NCI-H460 (cell line): ENCODE measurements around the gene SSBP2. TPM values are rescaled to one million over a fixed set of nuclear protein-coding genes. Genes with fewer than 3 reads are reported as not detected.
A peak's percentile ranks its signal among the peaks of the same experiment; 100 is the strongest.

Experiments
- DNase-seq: peaks from one replicate; pipeline ENCODE4 v3.0.0-alpha.2; 2016; ENCODE audit warnings: low read depth; ENCODE audit errors: extremely low read depth
- total RNA-seq: library from RNA; depleted of rRNA; stranded (reverse); fragments of >200 nt; shearing (Covaris generic); gene quantifications from 2 replicates; pipeline ENCODE4 v1.2.3, GENCODE V29; 2014

SSBP2 gene
- total RNA-seq, 1 experiment from 2014 or later, result 12.0 TPM

GRCh38 chr5:81767938-81768337 is 17.0 kb upstream of the SSBP2 start:
- DNase-seq, result no peak

GRCh38 chr5:81767097-81767496 is 16.2 kb upstream of the SSBP2 start:
- no peak for DNase-seq

DNA sequence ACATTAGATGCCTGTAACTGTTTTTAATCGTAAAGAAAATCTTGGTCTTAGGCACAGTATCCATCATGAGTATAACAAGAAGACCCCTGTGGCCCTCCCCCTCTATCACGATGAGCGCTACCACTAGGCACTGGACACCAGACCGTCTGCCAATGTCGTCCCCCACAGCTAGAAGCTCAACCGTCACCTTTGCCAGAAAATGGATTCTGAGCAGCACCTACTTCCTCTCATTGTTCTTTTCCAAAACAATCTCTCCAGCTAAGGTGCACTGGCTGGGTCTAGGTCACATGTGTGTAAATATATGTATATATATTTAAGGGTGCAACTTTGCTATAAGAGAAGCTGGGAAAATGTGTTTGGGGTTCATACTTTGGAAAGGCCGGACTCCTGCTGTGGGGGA is 15.7 kb upstream of the SSBP2 start:
- DNase-seq, result no peak

DNA sequence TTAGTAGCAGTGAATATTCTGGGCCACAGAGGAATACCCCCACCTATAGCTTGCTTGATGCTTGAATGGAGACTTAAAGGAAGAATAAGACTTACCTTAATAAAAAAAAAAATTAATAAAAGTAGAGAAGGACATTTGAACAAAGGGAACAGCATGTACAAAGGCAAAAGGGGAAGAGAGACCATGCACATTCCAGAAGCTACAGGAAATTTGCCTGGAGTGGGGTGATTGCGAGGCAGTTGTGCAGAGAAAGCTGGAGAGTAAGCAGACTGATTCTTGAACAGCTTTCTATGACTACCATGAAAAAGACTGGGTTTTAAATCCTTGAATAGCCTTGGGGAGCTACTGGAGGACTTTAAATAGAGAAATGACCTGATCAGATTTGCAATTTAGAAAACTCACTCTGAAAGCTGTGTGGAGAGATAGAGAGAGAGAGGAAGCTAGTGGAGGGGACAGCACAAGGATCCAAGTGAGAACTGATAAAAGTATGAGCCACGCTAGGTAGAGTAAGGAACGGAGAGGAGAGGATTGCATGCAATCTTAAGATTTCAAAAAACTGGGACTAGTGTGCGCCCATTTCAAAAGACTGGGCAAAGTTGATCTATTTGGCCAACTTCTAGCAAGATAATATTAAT is 12.5 kb upstream of the SSBP2 start:
- DNase-seq, result no peak

GRCh38 chr5:81762853-81763252 is 12.0 kb upstream of the SSBP2 start:
- no peak for DNase-seq

- DNase-seq, result no peak
Measured at GRCh38 chr5:81762401-81762800, 11.5 kb upstream of the SSBP2 start.

- no peak for DNase-seq
Measured at GRCh38 chr5:81761970-81762369, 11.1 kb upstream of the SSBP2 start.

GRCh38 chr5:81761270-81761669 is 10.4 kb upstream of the SSBP2 start:
- no peak for DNase-seq

- no peak for DNase-seq
Measured at GRCh38 chr5:81760521-81760920, 9.6 kb upstream of the SSBP2 start.

- no peak for DNase-seq
Measured at GRCh38 chr5:81759632-81760005, 8.7 kb upstream of the SSBP2 start.

DNA sequence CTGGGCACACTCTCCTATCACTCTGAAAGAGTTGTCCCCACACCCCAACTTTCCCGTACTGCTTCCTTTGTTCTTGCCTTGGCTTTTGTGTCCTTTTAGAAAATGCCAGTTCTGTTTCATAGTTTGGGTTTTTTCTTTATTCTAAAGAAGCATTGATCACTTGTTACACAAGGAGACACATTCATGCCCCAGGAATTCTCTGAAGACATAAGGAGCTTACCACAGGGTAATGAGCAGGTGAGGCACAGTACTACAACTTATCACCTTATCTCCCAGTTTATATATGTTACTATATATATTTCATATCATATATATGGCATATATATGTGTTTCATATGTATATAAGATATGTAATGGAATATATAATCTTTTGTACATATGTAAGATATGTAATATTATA is 6.5 kb upstream of the SSBP2 start:
- no peak for DNase-seq

DNA sequence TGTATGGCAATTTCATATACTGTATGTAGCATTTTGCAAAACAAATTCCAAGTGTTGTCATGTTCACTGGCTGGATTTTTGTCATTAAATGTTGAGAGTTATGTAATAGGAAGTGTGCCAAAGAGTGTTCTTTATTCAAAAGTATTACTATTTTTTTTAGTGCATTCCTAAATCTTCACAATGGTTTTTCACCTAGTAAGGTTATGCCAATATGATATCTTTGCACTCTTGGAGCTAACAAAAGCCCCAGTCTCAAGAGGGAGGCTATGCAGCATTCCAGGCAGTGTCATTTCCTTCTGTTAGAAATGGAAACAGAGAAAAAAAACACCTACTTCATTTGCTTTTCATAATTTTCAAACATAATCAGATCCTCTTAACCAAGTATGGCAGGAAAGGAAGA is 5.1 kb upstream of the SSBP2 start:
- no peak for DNase-seq

DNA sequence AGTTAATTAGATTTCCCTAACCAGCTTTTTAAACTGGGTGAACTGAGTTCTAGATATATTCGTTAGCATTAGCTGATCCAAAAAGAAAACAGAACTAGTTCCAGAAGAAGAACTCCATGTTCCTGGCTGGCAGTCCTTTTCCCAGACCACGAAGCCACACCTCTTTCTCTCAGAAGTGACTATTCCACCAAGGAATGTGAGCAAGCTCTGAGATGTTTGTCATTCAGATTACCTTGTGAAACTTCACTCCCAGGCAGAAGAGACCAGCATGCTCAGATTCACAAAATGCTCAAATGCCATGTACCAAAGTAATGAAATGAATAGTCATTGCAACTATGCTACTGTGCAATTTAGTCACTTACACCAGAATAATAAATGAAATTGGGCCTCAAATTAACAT is 4.4 kb upstream of the SSBP2 start:
- peak; percentile 83 for DNase-seq

DNA sequence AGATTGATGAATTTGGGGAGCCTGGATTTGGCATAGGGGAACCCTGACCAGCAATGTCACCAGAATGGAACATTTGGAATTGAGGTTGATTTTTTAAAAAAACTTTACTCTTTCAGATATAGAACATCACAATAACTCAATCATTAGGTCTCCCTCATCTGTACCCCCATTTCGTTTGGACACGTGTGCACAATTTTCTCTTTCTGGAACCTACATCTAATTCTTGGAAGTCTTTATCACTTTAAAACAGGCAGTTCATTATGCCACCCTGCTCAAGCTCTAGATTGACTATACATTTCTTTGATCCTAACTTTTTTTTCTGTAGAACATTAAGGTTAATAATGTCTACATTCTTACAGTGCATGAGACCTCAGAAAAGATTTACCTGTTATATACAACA is 3.7 kb upstream of the SSBP2 start:
- no peak for DNase-seq

DNA sequence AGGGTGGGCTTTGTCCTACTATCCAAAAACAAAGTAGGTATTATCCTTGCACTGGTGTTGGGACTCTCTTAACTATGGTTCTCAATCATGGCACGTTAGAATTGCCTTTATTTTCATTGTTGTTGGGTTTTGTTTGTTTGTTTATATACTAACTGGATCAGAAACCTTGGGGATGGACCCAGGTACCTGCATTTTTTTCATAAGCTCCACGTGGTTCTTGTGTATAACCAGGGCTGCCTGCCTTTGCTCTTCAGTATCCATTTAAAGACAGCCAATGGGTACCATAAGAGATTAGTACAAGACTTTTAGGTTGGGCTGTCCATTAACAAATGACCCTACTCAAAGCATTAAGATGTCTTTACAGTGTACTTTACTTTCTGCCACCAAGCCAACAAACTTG is 2.5 kb upstream of the SSBP2 start:
- DNase-seq, result no peak

- DNase-seq, result no peak
Measured at GRCh38 chr5:81752644-81752963, 1.7 kb upstream of the SSBP2 start.

- no peak for DNase-seq
Measured at GRCh38 chr5:81751836-81752643, 1.1 kb upstream of the SSBP2 start.

- no peak for DNase-seq
Measured at GRCh38 chr5:81750308-81751008, 439 bp downstream of the SSBP2 start.

- no peak for DNase-seq
Measured at GRCh38 chr5:81749561-81750307, 1.2 kb downstream of the SSBP2 start.

DNA sequence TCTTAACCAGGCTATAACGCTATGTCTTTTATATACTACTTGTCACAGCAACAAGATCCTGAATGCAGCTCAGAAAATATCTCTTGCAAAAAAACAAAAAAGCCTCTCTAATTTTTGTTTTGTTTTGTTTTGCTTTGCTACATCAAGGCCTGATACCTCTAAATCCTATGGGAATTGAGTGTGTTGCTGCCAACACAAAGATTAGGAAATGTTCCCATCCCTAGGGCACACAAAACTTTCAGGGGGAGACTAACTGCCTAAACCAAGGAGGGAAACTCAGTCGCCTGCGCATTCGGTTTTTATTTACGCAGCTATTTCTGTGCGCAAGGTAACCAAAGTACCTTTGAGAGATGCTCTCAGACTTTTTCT is 1.7 kb downstream of the SSBP2 start:
- no peak for DNase-seq

- DNase-seq, result no peak
Measured at GRCh38 chr5:81748556-81748955, 2.3 kb downstream of the SSBP2 start.
